NCI-H2107 treated with DMSO at 0.1 percent for 48 hours (cell line): ENCODE results near the gene PTCH2.

Source experiments
- DNase-seq: peaks from one replicate; lab custom pipeline; 2025; ENCODE audit not compliant: unreplicated experiment; lab: John Stamatoyannopoulos, UW

The PTCH2 gene, protein sequence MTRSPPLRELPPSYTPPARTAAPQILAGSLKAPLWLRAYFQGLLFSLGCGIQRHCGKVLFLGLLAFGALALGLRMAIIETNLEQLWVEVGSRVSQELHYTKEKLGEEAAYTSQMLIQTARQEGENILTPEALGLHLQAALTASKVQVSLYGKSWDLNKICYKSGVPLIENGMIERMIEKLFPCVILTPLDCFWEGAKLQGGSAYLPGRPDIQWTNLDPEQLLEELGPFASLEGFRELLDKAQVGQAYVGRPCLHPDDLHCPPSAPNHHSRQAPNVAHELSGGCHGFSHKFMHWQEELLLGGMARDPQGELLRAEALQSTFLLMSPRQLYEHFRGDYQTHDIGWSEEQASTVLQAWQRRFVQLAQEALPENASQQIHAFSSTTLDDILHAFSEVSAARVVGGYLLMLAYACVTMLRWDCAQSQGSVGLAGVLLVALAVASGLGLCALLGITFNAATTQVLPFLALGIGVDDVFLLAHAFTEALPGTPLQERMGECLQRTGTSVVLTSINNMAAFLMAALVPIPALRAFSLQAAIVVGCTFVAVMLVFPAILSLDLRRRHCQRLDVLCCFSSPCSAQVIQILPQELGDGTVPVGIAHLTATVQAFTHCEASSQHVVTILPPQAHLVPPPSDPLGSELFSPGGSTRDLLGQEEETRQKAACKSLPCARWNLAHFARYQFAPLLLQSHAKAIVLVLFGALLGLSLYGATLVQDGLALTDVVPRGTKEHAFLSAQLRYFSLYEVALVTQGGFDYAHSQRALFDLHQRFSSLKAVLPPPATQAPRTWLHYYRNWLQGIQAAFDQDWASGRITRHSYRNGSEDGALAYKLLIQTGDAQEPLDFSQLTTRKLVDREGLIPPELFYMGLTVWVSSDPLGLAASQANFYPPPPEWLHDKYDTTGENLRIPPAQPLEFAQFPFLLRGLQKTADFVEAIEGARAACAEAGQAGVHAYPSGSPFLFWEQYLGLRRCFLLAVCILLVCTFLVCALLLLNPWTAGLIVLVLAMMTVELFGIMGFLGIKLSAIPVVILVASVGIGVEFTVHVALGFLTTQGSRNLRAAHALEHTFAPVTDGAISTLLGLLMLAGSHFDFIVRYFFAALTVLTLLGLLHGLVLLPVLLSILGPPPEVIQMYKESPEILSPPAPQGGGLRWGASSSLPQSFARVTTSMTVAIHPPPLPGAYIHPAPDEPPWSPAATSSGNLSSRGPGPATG

DNA sequence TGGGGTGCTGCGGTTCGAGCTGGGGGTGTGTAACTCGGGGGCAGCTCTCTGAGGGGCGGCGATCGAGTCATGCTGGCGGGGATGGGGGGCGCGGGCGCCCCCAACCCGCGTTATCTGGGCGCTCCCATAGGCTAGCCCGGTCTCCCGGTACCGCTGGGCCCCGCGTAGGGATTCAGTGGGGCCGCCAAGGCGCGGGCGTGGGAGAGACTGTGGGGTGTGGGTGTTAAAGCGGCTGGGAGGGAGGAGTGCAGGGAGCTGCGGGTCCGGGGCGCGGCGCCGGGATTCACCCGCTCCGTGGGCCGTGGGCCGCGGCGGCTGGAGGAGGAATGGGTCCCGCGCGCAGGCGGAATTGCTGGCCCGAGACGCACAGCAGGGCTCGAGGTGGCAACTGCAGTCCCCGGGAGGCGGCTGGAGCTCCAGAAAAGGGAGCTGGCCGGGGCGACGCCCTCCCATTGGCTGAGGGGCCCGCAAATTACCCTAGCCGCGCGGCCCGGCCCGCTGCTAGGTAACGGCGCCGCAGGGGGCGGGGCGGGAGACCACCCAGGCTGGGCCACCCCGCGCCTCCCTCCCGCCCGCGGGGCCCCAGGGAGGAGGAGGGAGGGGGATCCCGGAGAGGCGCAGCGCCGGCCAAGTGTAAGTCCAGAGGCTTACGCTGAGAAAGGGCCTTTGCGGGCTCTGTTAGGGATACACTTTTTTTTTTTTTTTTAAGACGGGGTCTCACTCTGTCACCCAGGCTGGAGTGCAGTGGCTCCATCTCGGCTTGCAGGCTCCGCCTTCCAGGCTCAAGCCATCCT, at the start of gene PTCH2:
TSS of gene PTCH2 (minus strand) at position 392 of the 794 bp plus-strand sequence. CDS start at position 71, 321 bp downstream.
- no peak for DNase-seq

DNA sequence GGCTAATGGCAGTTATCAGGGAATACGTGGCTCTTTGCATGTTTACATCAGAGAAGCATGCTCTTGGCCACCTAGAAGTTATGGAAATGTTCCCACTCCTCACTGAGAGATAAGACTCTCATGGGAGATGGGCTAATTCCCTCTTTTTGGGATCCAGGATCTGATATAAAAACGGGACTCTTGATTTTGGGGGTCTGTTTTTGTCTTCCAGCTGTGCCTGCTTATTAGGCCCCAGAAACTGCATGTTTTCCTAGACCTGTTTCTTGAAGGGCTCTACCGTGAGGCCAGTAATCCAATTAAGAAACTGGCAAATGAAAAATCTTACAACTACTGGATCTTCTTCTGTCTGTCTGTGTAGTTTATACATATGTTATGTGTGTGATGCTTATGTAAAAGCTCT, 47.0 kb upstream of the PTCH2 start:
- no peak for DNase-seq

DNA sequence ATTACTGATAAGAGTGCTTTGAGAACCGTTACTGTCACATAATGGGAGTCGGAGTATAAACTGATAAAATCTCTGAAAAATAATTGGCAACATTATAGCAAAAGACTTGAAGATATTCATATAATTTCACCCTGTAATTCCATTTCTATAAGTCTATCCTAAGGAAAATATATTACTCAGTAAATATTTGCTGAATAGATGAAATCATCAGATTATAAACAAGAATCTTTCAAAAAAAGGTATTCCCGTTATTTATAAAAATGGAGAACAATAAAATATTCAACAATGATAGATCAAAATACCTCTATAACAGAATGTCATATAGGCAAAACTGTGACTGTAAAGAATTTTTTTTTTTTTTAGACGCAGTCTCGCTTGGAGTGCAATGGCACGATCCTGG, 42.4 kb upstream of the PTCH2 start:
- no peak for DNase-seq

DNA sequence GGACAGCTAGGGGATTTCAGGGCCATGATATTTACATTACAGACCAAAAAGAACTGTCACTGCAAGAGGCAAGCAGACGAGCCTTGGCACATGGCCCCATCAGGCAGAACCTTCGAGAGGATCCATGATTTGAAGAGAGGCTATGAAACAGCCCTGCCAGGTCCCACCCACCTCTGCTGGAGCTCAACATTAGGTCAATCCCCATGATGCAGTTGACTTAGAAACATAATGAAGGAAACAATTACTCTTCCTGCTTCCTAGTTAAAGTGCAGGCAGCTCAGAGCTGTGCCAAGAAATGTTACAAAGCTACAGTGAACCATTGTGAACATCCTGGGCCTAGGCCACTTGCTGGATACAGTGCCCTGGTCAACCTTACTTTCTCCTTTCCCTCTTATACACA, 41.7 kb upstream of the PTCH2 start:
- DNase-seq, result no peak

DNA sequence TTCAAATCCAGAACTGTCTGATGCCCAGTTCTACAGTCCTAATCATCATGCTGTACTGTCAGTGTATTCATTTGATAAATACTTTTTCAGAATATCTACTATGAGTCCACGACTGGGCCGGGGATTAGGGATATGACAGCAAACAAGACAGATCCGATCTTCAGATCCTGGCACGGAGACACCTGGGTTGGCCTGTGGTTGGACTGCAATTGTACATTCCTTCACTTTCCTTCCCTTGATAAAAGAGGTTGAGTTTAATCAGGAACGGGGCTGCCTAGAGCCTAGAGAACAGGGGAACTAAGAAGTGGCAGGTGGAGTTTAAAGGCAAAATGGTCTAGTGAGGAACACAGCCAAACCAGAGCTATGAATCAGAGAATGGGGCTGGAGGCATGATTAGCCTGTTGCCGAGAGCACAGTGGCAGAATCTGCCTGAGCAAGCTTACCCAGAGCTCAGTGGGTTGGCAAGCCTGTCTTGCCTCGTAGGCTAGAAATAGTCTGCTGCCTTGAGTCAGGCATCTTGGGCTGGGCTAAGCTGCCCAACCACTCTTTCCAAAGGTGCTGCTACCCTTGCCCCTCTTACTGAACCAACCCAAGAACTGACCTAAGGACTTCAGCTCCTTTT, 38.1 kb upstream of the PTCH2 start:
- DNase-seq, result no peak

DNA sequence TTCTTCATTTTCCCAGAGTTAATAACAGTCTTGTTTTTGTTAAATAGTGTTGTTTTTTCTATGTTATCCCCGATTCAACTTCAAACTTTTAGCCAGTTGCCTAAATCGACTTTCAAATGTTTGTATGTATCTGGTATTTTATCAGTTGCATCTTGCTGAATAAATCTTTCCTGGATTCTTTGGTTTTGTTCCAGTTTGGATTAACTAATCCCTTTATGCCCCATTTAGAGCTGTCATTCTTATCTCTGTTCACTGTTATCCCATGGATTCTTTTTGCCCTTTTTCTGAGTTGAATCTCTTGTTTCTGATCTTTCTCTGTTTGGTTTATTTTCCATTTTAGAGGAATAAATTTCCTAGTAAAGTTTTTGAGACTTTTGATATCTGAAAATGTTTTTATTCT, 31.1 kb upstream of the PTCH2 start:
- DNase-seq, result no peak

DNA sequence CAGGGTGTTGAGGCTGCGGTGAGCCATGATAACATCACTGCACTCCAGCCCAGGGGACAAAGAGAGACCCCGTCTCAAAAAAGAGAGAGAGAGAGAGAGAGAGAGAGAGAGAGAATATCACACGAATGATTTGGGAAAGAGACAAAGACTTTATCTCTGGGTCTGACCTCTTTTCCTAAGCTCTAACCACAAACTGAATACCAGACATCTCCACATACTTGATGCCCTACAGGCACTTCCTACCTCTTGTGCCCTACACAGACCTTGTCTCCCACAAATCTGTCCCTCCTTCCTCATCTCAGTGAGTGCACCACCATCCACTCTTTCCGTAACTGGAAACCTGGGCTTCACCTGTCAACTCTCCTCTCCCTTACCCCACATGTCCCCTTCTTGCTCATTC, 27.0 kb upstream of the PTCH2 start:
- DNase-seq, result no peak

DNA sequence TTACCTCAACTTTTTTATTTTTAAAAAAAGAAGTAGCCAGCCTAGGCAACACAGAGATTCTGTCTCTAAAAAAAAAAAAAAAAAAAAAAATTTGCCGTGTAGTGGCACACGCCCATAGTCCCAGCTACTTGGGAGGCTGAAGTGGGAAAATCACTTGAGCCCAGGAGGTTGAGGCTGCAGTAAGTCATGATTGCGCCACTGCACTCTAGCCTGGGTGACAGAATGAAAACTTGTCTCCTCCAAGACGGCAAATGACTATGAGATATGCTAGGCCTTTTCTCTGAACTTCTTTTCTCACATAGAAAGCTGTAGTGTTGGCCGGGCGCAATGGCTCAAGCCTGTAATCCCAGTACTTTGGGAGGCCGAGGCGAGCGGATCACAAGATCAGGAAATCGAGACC, 24.7 kb upstream of the PTCH2 start:
- DNase-seq, result no peak

DNA sequence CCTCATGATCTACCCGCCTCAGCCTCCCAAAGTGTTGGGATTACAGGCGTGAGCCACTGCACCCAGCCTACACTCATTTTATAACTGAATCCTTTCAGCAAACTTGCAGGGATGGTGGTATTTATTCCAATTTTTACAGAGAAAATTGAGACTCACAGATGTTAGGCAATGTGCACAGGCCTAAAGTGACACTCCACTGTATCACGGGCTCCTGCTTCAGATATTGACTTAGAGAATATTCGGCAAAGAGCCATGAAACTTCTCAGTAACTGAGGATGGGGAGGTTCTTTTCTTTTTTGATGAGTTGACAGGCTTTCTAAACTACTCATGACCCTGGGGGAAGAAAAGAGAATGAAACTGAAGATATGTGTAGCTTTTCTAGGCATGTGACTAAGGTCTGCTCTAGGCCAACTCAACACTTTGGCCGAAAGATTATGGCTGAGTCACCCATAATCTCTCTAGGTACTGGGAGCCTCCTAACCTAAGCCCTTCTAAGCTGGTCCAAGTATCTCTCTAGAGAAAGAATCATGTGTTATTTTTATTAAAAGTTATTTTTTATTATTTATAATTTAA, 19.9 kb upstream of the PTCH2 start:
- no peak for DNase-seq

DNA sequence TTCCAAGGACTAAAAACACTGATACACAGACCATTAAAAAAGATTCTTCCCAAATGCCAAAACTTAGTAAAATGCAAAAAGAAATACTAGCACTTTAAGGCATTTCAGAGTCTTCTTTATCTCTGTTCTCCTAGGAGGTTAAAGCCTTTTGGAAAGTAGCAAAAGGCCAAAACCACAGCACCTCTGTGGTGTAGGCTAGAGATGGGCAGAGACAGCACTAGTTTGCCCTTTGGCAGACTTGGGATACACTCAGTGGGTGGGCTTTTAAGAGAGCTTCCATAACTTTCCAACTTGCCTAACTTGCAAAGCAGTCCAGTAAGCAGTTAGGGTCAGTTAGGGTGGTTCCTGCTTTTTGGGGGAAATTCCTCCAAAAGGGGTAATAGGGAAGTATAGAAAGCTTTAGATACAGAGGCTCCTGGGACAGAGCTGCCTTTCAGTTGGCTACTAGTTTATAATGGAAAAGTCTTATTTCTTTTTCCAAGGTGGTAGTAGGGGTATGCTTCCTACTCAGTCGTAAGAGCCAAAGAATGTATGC, 17.9 kb upstream of the PTCH2 start:
- DNase-seq, result no peak

DNA sequence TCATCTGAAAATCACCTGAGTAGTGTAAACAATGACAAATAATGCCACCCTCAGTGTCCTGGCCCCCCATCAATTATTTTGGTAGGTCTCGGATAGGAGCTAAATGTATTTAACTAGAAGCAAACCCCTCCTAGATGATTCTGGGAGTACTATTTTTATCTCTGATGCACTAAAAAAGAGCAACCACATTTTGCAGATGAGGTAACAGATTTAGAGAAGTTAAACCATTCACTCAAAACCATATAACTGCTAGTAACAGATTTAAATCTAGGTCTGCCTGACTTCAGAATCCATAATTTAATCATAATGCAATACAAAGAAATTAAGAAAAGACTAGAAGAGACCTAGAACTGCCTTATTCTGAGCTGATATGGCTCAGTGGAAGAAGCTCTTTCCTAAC, 17.3 kb upstream of the PTCH2 start:
- no peak for DNase-seq

DNA sequence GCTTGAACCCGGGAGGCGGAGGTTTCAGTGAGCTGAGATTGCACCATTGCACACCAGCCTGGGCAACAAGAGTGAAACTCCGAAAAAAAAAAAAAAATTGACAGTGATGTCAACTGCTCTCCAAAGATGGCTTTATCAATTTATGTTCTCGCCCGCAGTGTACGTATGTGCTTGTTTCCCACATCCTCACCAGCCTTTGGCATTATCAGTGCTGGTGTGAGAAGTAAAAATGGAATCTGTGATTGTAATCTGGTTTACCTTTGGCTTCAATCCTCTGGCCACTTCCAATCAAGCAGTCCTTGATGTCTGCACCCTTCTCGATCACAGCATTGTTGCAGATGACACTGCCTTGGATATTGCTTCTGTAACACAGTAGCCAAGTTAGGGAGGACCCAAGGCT, 14.4 kb upstream of the PTCH2 start:
- no peak for DNase-seq

DNA sequence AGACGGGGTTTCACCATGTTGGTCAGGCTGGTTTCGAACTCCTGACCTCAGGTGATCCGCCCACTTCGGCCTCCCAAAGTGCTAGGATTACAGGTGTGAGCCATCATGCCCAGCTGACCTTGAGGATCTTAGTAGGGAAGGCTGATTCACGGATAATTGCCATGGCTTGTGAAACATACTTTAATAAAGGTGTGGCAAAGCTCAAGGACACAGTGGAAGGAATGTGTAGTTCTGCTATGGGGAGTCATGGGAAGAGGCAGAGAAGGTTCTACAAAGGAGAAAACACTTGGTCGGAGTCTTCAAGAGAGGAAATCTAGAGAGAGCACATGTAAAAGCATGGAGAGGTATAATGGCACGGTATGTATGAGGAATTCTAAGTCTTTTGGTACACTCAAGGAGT, 12.7 kb upstream of the PTCH2 start:
- DNase-seq, result no peak

DNA sequence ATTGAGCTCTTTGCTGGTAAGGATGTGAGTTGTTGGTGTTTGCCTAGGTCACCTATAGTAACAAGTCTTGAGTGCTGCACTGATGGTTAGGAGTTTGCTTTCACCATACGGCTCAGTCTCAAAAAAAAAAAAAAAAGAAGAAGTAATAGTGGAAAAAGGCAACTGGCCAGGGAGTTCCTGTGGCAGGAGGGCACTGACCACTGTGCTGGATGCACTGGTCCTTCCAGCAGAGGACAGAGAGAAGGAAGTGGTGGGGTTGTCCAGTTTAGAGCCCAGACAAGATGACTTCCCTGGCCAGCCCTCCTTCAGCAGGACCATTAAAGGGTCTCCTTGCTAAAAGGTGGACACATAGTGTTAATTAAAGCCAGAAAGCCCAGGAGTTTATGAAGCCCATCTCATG, 11.9 kb upstream of the PTCH2 start:
- DNase-seq, result no peak

DNA sequence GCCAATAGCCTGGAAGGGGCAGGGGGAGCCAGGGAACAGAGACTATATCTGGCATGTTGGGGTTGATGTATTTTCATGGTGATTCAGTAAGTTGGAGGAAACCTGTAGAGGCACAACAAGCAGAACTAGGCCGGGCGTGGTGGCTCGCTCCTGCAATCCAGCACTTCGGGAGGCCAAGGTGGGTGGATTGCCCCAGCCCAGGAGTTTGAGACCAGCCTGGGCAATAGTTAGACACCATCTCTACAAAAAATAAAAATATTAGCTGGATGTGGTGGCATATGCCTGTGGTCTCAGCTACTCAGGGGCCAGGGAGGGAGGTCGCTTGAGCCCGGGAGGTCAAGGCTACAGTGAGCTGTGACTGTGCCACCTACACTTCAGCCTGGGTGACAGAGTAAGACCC, 10.1 kb upstream of the PTCH2 start:
- DNase-seq, result no peak

DNA sequence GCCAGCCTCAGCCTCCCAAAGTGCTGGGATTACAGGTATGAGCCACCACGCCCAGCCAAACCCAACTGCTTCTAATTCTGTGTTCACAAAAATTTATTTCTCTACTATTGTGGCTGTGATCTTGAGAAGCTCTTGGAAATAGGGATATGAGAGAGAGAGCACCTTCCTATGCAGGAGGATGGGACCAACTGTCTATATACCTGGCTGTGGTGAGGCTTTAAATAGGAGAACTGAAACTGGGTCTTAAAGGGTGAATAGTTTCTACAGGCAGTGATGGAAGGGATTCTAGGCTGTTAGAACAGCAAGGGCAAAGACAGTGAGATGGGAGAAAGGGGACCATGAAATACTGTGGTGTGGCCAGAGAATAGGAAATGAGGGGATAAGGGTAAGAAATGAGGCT, 8.3 kb upstream of the PTCH2 start:
- no peak for DNase-seq

DNA sequence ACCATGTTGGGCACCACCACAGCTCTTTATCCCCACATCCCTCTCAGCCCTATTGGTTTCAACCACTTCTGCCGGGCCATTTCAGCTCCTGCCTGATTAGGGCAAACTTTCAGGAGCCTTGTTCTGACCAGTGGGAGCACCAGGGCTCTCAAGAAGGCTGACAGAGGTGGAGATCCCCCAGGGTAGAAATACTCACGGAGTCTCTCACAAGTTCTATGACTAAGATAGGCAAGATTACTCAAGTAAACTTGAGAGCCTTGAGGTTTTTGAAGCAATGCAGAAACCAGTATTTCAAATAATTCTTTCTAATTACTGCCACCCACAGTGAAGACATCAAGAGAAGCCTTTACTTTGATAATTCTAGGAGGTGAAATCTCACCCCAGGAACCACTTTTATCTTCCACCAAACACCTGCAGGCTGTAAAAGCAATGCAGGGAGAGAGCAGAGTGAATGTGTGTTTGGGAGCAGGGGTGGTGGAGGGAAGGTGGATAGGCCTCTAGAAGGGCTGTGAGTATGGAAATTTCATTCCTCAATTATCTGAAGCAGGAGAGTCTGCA, 6.6 kb upstream of the PTCH2 start:
- DNase-seq, result no peak

DNA sequence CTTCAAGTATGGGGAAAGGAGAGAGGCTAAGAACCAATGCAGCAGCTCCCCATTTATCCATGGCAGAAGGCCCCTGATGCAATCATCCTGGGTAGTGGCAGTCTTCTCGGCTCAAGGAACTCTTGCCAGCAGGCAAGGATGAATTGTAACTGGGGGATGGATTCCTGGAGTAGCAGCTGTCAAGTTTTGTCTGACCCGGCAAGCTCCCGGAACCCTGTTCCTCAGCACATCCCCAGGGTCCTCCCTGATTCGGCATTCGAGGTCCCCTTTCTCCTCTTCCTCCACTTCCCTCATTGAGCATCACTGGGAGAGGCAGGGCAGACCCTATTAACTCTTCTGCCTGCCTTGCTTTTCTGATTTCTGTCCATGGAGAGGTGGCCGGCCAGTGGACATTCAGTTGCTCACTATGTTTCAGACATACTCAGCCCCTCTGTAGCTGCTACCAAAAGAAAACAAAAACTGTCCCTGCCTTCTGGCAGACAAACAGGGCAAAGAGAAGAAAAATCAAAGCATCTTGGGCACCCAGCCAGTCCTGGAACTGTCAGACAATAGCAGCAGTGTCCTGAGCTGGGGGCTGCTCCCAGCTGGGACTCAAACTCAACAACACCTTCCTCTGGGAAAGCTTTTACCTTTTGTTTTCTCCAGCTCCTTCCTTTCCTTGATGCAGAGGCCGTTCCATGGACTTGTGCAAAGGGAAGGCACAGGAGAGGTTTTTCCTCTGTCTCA, 5.6 kb upstream of the PTCH2 start:
- no peak for DNase-seq

DNA sequence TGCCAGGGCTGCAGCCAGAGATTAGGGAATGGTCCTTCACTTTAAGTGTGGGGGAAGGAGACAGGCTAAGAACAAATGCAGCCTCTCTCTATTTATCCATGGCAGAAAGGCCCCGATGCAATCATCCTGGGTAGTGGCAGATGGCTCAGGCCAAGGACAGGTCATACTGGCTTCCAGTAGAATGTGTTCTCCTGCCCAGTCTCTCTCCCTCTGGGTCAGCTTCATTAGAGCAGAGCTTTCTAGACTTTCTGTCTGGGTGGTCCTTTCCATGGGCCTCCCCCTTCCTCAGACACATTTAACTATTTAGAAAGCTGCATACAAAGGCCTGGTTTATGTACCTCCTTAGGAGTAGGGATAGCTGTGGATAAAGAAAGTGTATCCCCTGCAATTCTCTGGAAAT, 4.8 kb upstream of the PTCH2 start:
- DNase-seq, result no peak
